Kidney epithelial cell (primary cell): ENCODE data around the gene TLCD2. TPM values are rescaled to one million over a fixed set of nuclear protein-coding genes. Genes with fewer than 3 reads are reported as not detected.
"Not testable (repeated sequence)": the region's sequence is repeated elsewhere in the genome, so short reads cannot be mapped to it uniquely, and the experiment has no call there.

Source experiments
- DNase-seq: peaks from one replicate; pipeline ENCODE4 v3.0.0-alpha.2; 2010; ENCODE audit warnings: low read depth
- H3K27me3 ChIP-seq: 2 replicates; pipeline ENCODE4 v1.6.0; 2011; ENCODE audit warnings: low read length; ENCODE audit not compliant: control insufficient read depth, insufficient read depth
- H3K36me3 ChIP-seq: 2 replicates; pipeline ENCODE4 v1.5.1; 2011; ENCODE audit warnings: low read length; ENCODE audit not compliant: control insufficient read depth, insufficient read depth
- H3K4me3 ChIP-seq: 2 replicates; pipeline ENCODE4 v1.5.1; 2011; ENCODE audit warnings: low read depth, mild to moderate bottlenecking, control low read depth, low read length
- CTCF ChIP-seq: IDR thresholded peaks from 2 replicates; pipeline ENCODE4 v1.5.1; 2011; ENCODE audit warnings: mild to moderate bottlenecking, moderate library complexity, low read length, control low read depth, inconsistent platforms; ENCODE audit not compliant: insufficient read depth, poor library complexity, severe bottlenecking
- total RNA-seq: library from RNA; depleted of rRNA; stranded (reverse); fragments of >200 nt; gene quantifications from 2 replicates; pipeline ENCODE4 v1.2.3, GENCODE V29; 2015

The TLCD2 gene
- total RNA-seq, 1 donor from 2014 or later: 1.8 TPM

GRCh38 chr17:1703063-1703462 is 7.1 kb downstream of the TLCD2 start:
- no peaks in the 10 kb centered on the region for H3K36me3 ChIP-seq
- H3K4me3 ChIP-seq: no peak overlapping the region
- no peak for TF ChIP-seq CTCF
- DNase-seq: no peak
- no peaks in the 10 kb centered on the region for H3K27me3 ChIP-seq

DNA sequence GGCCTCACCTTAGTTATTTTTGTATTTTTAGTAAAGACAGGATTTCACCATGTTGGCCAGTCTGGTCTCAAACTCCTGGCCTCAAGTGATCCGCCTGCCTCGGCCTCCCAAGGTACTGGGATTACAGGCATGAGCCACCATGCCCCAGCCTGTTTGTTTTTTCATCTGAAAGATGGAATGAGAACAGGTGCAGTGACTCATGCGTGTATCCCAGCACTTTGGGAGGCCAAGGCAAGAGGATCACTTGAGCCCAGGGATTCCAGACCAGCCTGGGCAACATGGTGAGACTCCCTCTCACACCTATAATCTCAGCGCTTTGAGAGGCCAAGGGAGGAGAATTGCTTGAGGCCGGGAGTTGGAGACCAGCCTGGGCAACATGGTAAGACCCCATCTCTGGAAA is 10.3 kb downstream of the TLCD2 start:
- not testable (repeated sequence) for H3K36me3 ChIP-seq, H3K4me3 ChIP-seq, H3K27me3 ChIP-seq, DNase-seq

DNA sequence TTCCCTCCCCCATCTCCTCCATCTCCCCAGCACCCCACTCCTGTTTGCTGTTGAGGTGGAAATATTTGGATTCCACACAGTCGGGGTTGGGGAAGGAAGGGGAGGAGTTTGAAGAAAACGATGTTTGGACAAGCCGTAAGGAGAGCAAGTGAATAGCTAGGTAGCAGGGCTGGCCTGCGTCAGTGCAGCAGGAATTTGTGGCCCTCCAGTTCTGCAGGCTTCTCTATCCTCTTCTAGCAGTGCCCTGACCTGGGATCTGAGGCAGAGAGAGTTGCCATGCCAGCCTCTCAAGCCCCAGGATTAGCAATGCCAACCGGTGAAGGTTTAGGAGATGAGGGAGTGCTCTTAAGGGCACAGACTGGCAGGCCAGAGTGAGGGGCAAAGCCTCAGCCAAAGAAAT is 12.5 kb downstream of the TLCD2 start:
- no peaks in the 10 kb centered on the region for H3K36me3 ChIP-seq
- H3K27me3 ChIP-seq: no peaks in the 10 kb centered on the region
- no peak for DNase-seq
- no peak overlapping the region for H3K4me3 ChIP-seq
- TF ChIP-seq CTCF: no peak

DNA sequence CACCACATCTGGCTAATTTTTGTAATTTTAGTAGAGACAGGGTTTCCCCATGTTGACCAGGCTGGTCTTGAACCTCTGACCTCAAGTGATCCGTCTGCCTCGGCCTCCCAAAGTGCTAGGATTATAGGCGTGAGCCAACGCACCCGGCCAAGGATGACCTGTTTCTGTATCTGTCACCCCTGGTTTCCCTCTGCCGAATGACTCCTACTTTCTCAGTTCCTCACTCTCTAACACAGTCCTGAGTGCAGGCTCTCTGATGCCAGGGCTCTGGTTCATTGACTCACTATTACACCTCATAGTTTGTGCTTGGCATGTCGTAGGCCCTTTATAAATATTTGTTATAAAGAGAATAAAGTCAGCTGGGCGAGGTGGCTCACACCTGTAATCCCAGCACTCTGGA is 14.8 kb downstream of the TLCD2 start:
- TF ChIP-seq CTCF: no peak
- H3K36me3 ChIP-seq: no peaks in the 10 kb centered on the region
- DNase-seq: no peak
- H3K27me3 ChIP-seq: no peaks in the 10 kb centered on the region
- H3K4me3 ChIP-seq: no peak overlapping the region

DNA sequence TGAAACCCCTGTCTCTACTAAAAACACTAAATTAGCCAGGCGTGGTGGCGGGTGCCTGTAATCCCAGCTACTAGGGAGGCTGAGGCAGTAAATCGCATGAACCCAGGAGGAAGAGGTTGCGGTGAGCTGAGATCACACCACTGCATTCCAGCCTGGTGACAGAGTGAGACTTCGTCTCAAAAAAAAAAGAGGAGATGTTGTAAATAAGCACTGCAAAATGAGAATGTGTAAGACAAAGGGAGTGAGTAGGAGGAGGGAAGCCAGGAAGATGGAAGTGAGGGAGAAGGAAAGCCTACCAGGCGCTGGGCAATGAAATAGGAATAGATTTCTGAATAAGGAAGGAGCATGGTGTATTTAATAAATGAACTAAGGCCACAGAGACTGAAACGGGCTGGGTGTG is 16.8 kb downstream of the TLCD2 start:
- no peak for DNase-seq
- H3K36me3 ChIP-seq: no peaks in the 10 kb centered on the region
- H3K4me3 ChIP-seq: no peak overlapping the region
- no peak for TF ChIP-seq CTCF
- H3K27me3 ChIP-seq: no peaks in the 10 kb centered on the region

DNA sequence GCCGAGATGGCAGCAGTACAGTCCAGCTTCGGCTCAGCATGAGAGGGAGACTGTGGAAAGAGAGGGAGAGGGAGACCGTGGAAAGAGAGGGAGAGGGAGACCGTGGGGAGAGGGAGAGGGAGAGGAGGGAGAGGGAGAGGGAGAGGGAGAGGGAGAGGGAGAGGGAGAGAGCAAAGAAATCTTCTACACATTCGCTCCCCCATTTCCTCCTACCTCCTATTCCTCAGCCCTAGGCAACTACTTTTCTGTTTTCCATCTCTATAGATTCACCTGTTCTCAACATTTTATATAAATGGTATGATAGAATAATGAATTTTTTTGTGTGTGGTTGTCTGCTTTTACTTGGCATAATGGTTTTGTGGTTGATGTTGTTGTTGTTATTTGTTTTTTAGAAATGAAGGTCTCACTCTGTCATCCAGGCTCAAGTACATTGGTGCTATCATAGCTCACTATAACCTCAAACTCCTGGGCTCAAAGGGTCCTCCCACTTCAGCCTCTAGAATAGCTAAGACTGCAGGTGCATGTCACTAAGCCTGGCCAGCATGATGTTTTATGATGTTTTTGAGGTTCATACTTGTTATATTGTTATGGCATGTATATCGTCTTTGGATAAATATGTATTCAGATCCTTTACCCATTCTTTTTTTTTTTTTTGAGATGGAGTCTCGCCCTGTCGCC is 19.5 kb downstream of the TLCD2 start:
- H3K36me3 ChIP-seq: no peaks in the 10 kb centered on the region
- H3K27me3 ChIP-seq: no peaks in the 10 kb centered on the region
- no peak overlapping the region for H3K4me3 ChIP-seq
- TF ChIP-seq CTCF: no peak
- DNase-seq: no peak

DNA sequence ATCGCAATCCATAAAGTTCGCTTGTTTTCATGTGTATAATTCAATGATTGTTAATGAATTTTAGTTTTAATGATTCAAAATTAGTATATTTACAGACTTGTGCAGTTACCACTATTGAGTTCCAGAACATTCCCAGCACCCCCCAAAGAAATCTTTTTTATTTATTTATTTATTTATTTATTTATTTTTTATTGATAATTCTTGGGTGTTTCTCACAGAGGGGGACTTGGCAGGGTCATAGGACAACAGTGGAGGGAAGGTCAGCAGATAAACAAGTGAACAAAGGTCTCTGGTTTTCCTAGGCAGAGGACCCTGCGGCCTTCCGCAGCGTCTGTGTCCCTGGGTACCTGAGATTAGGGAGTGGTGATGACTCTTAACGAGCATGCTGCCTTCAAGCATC is 21.8 kb downstream of the TLCD2 start:
- H3K36me3 ChIP-seq, DNase-seq, H3K27me3 ChIP-seq, H3K4me3 ChIP-seq: not testable (repeated sequence)
